B cell (primary cell): ENCODE measurements around the gene CCL13. TPM values are rescaled to one million over a fixed set of nuclear protein-coding genes. Genes with fewer than 3 reads are reported as not detected.

Source experiments
- ATAC-seq: fragments of 200-7000 bp; cut with Tn5 transposase; one replicate; pipeline ENCODE4 v1.10.0; 2021; ENCODE audit warnings: low read depth, mild to moderate bottlenecking, moderate number of reproducible peaks, moderate library complexity
- CTCF ChIA-PET: fragments of 350-600 bp; sonication (Branson Sonifier 250); formaldehyde crosslinking; loops from one replicate; lab custom pipeline; 2021; ENCODE audit warnings: antibody characterized with exemption, inconsistent platforms; lab: Charles Lee
- POLR2A ChIA-PET: fragments of 350-600 bp; sonication (Branson Sonifier 250); formaldehyde crosslinking; loops from one replicate; lab custom pipeline; 2021; ENCODE audit warnings: antibody characterized with exemption; lab: Charles Lee
- DNase-seq: peaks from one replicate; pipeline ENCODE4 v3.0.0; 2013
- H2AFZ ChIP-seq: 2 replicates; pipeline ENCODE4 v1.6.1; 2012; ENCODE audit warnings: mild to moderate bottlenecking, low read depth, low read length; ENCODE audit not compliant: insufficient read depth, poor library complexity, severe bottlenecking
- H3K27ac ChIP-seq, 2 donors: 1 replicate in 1 of 2; 2 replicates in 1 of 2; pipeline ENCODE4 v1.5.1; 2012 to 2013; ENCODE audit warnings: low read length in 2 of 2, mild to moderate bottlenecking in 2 of 2, moderate library complexity in 1 of 2
- H3K27me3 ChIP-seq, 4 experiments: fragments of 200-600 bp in 1 of 4; sonication (generic) in 1 of 4; replicated peaks in 1 of 4; 1 replicate in 2 of 4; 2 replicates in 2 of 4; pipeline versions ENCODE4 v1.6.1 to v1.7.0; 2013 to 2016; ENCODE audit warnings: low read length in 3 of 4, mild to moderate bottlenecking in 2 of 4, mixed read lengths in 1 of 4, moderate library complexity in 1 of 4; ENCODE audit not compliant: insufficient read depth in 4 of 4, control insufficient read depth in 3 of 4; ENCODE audit errors: control extremely low read depth in 1 of 4
- H3K36me3 ChIP-seq, 2 experiments: replicated peaks in 1 of 2; 1 replicate in 1 of 2; 2 replicates in 1 of 2; pipeline versions ENCODE4 v1.6.1 to v1.7.1; 2013; ENCODE audit warnings: low read length in 1 of 2; ENCODE audit not compliant: insufficient read depth in 2 of 2, control insufficient read depth in 1 of 2; ENCODE audit errors: control extremely low read depth in 1 of 2, extremely low read depth in 1 of 2
- H3K4me1 ChIP-seq, 2 donors: fragments of 200-600 bp in 1 of 2; sonication (generic) in 1 of 2; 1 replicate in 1 of 2; 2 replicates in 1 of 2; pipeline versions ENCODE4 v1.5.1 to v1.6.1; 2013 to 2017; ENCODE audit warnings: low read length in 2 of 2; ENCODE audit not compliant: control insufficient read depth in 2 of 2, insufficient read depth in 2 of 2
- H3K4me2 ChIP-seq: replicated peaks from 2 replicates; pipeline ENCODE3; 2012; ENCODE audit warnings: mild to moderate bottlenecking, low read depth, low read length; ENCODE audit not compliant: poor library complexity, severe bottlenecking
- H3K4me3 ChIP-seq, 5 experiments: fragments of 200-600 bp in 1 of 5; sonication (generic) in 1 of 5; 1 replicate in 3 of 5; 2 replicates in 2 of 5; pipeline versions ENCODE4 v1.5.1 to v1.7.0; 2011 to 2016; ENCODE audit warnings: low read length in 4 of 5, mild to moderate bottlenecking in 4 of 5, low read depth in 2 of 5, control low read depth in 1 of 5, moderate library complexity in 1 of 5; ENCODE audit not compliant: insufficient read depth in 1 of 5; ENCODE audit errors: control extremely low read depth in 1 of 5, extremely low read depth in 1 of 5
- H3K79me2 ChIP-seq: fragments of 200-600 bp; sonication (generic); one replicate; pipeline ENCODE4 v1.6.0; 2016; ENCODE audit warnings: low read length; ENCODE audit not compliant: control insufficient read depth, insufficient read depth
- H3K9ac ChIP-seq: fragments of 200-600 bp; sonication (generic); 2 replicates; pipeline ENCODE4 v1.6.1; 2017; ENCODE audit warnings: mild to moderate bottlenecking, low read length, moderate library complexity
- H3K9me3 ChIP-seq, 3 donors: one replicate each; pipeline versions ENCODE4 v1.6.1 to v1.7.1; 2013; ENCODE audit warnings: low read length in 2 of 3; ENCODE audit not compliant: control insufficient read depth in 2 of 3, insufficient read depth in 1 of 3; ENCODE audit errors: control extremely low read depth in 1 of 3
- H4K20me1 ChIP-seq: 2 replicates; pipeline ENCODE4 v1.6.0; 2012; ENCODE audit warnings: mild to moderate bottlenecking, low read length; ENCODE audit not compliant: insufficient read depth, control insufficient read depth, poor library complexity, severe bottlenecking
- H3K27ac Mint-ChIP-seq: one replicate; pipeline ENCODE4 v1.8.0; 2021; ENCODE audit warnings: mixed read lengths
- H3K27me3 Mint-ChIP-seq: one replicate; pipeline ENCODE4 v1.8.0; 2021; ENCODE audit warnings: mixed read lengths
- H3K4me1 Mint-ChIP-seq: one replicate; pipeline ENCODE4 v1.8.0; 2021; ENCODE audit warnings: mixed read lengths
- H3K4me3 Mint-ChIP-seq: one replicate; pipeline ENCODE4 v1.8.0; 2021; ENCODE audit warnings: mixed read lengths
- H3K9me3 Mint-ChIP-seq: one replicate; pipeline ENCODE4 v1.8.0; 2022; ENCODE audit warnings: mixed read lengths; ENCODE audit not compliant: insufficient read depth
- CTCF ChIP-seq: fragments of 200-600 bp; IDR thresholded peaks from one replicate; pipeline ENCODE4 v1.8.0; 2022; ENCODE audit warnings: antibody characterized with exemption, mild to moderate bottlenecking
- EZH2 ChIP-seq: IDR thresholded peaks from 2 replicates; pipeline ENCODE4 v1.6.1; 2012; ENCODE audit warnings: borderline replicate concordance, low read depth, mild to moderate bottlenecking, moderate library complexity, low read length; ENCODE audit not compliant: insufficient read depth, poor library complexity, severe bottlenecking
- WGBS: methylation state at CpG from one replicate; pipeline ENCODE4 v1.1.5; 2013; ENCODE audit warnings: missing lambda C conversion rate; ENCODE audit not compliant: insufficient coverage; 5-methylcytosine and 5-hydroxymethylcytosine counted together
- intact Hi-C: fragments of 100-400 bp; cut with micrococcal nuclease; formaldehyde crosslinking; loops from one replicate; pipeline ENCODE4 v1.10.0; 2022
- polyA minus RNA-seq: library from RNA; depleted of rRNA, polyadenylated mRNA; stranded (reverse); fragments of >200 nt; gene quantifications from 2 replicates; pipeline ENCODE4 v1.2.3, GENCODE V29; 2012
- polyA plus RNA-seq: library from polyadenylated mRNA; depleted of rRNA; stranded (reverse); fragments of >200 nt; gene quantifications from 2 replicates; pipeline ENCODE4 v1.2.3, GENCODE V29; 2012
- total RNA-seq, 2 donors: library from RNA; stranded (reverse); fragments of 120-200 nt in 1 of 2; gene quantifications; 1 replicate in 1 of 2; 2 replicates in 1 of 2; pipeline versions ENCODE4 v1.2.3 to v1.2.4, GENCODE V29; 2013 to 2022

CCL13 gene
- total RNA-seq = not detected in 2 replicates
- 0.12 TPM for total RNA-seq (2013)
- not detected in 2 replicates for polyA plus RNA-seq
- not detected in 2 replicates for polyA minus RNA-seq

GRCh38 chr17:34356194-34356593 lies at the start of gene CCL13:
TSS of gene CCL13 (plus strand) at chr17:34356480. CDS start at chr17:34356527, 47 bp downstream.
- peaks cover 0 to 2% (median under 1%) of the 10 kb centered on the region in 4 experiments for H3K27me3 ChIP-seq
- TF ChIP-seq CTCF (no peak), EZH2 (no peak)
- 100% methylated on average over 5 of the region's 5 CpGs for WGBS
- H3K27me3 Mint-ChIP-seq = peaks cover 28% of the 10 kb centered on the region
- H3K4me1 ChIP-seq = no peaks in the 10 kb centered on the region
- no peaks in the 10 kb centered on the region for H3K9me3 ChIP-seq
- H3K36me3 ChIP-seq = no peaks in the 10 kb centered on the region
- intact Hi-C loops = no loop called here
- CTCF ChIA-PET = interaction anchor here (1.7 to 13.5 kb wide), 2 partner anchors 13 to 153 kb away, joined by 5 to 253 read pairs; no protein-coding TSS in a partner anchor
- DNase-seq (no peak), ATAC-seq (no peak)
- H3K27ac ChIP-seq = no peak within 1 kb of the TSS
- no peaks in the 10 kb centered on the region for H3K79me2 ChIP-seq
- H3K4me3 Mint-ChIP-seq = no peak within 1 kb of the TSS
- no peak within 1 kb of the TSS for H3K4me2 ChIP-seq
- no peaks in the 10 kb centered on the region for H3K4me1 Mint-ChIP-seq
- no peak within 1 kb of the TSS for H3K4me3 ChIP-seq
- no peak within 1 kb of the TSS for H3K9ac ChIP-seq
- H3K9me3 Mint-ChIP-seq = no peaks in the 10 kb centered on the region
- POLR2A ChIA-PET = no interaction called here
- no peaks in the 10 kb centered on the region for H4K20me1 ChIP-seq
- no peak within 1 kb of the TSS for H2AFZ ChIP-seq
- no peak within 1 kb of the TSS for H3K27ac Mint-ChIP-seq

DNA sequence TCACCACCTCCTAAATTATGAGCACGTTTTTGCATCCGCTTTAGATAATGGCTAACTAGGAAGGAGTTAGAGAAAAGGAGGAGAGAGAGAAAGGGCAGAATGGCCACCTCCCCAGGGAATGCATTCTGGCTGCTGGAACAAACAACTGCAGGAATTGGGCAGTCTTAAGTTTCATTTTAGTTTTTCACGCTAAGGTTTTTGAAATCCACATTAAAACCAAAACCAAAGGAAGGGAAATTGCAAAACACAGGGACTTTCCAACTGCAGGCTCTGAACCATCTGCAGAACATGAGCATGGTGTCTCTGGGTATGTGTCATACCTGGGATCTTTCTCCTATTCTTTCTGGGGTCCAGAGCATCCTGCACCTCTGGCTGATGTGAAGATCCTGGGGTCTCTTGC lies 49.2 kb upstream of the CCL13 start:
- no peaks in the 10 kb centered on the region for H3K4me1 ChIP-seq
- Mint-ChIP-seq H3K27ac (no peak overlapping the region), H3K9me3 (no peaks in the 10 kb centered on the region), H3K27me3 (peaks cover 46% of the 10 kb centered on the region), H3K4me3 (no peak overlapping the region), H3K4me1 (no peaks in the 10 kb centered on the region)
- CTCF ChIA-PET = no interaction called here
- no peaks in the 10 kb centered on the region for H3K79me2 ChIP-seq
- H3K4me2 ChIP-seq = no peak overlapping the region
- H3K4me3 ChIP-seq = no peak overlapping the region
- H3K9ac ChIP-seq = no peak overlapping the region
- H2AFZ ChIP-seq = no peak overlapping the region
- no peak overlapping the region for H3K27ac ChIP-seq
- POLR2A ChIA-PET = no interaction called here
- H3K27me3 ChIP-seq = peaks cover 0 to 13% (median 5%) of the 10 kb centered on the region in 4 experiments
- H3K36me3 ChIP-seq = no peaks in the 10 kb centered on the region
- TF ChIP-seq CTCF = no peak
- no peak for TF ChIP-seq EZH2
- DNase-seq (no peak), ATAC-seq (no peak)
- WGBS = no CpG with 5 or more reads among the region's 3 CpGs
- H3K9me3 ChIP-seq = no peaks in the 10 kb centered on the region
- H4K20me1 ChIP-seq = no peaks in the 10 kb centered on the region
- intact Hi-C loops = no loop called here
